Thyroid gland (tissue), 4 donors: ENCODE data around the gene ADAMTS16.

Experiments
- CTCF ChIP-seq, 6 experiments: fragments of 200-600 bp in 3 of 6; fragments of 450-650 bp in 3 of 6; sonication (generic) in 3 of 6; IDR thresholded peaks; one replicate each; pipeline ENCODE4 v1.5.1; 2016 to 2019; ENCODE audit warnings: antibody characterized with exemption in 6 of 6, mild to moderate bottlenecking in 2 of 6, inconsistent platforms in 1 of 6, moderate library complexity in 1 of 6
- POLR2A ChIP-seq, 2 donors: fragments of 450-650 bp; IDR thresholded peaks; one replicate each; pipeline ENCODE4 v1.6.1; 2017; ENCODE audit warnings: antibody characterized with exemption in 2 of 2, mild to moderate bottlenecking in 2 of 2, moderate library complexity in 1 of 2

- TF ChIP-seq CTCF (IDR thresholded peaks at IDR 0.05) (no peak), POLR2A (IDR thresholded peaks at IDR 0.05) (no peak)
These were observed 79.4 kb downstream of the ADAMTS16 start for GRCh38 chr5:5219541-5219940.
